BLaER1 (cell line): ENCODE results near the gene PRKAG2.

ENCODE experiments used
- H3K27ac ChIP-seq: shearing (Covaris generic); formaldehyde crosslinking; 2 replicates; pipeline ENCODE4 v1.8.1; 2022
- H3K27me3 ChIP-seq: shearing (Covaris generic); formaldehyde crosslinking; 2 replicates; pipeline ENCODE4 v1.8.1; 2022
- H3K36me3 ChIP-seq: shearing (Covaris generic); formaldehyde crosslinking; 2 replicates; pipeline ENCODE4 v1.8.1; 2022
- H3K4me1 ChIP-seq: shearing (Covaris generic); formaldehyde crosslinking; 2 replicates; pipeline ENCODE4 v1.8.1; 2022
- H3K4me2 ChIP-seq: shearing (Covaris generic); formaldehyde crosslinking; 2 replicates; pipeline ENCODE4 v1.8.1; 2022
- H3K4me3 ChIP-seq: shearing (Covaris generic); formaldehyde crosslinking; 2 replicates; pipeline ENCODE4 v1.8.1; 2022
- H3K9ac ChIP-seq: shearing (Covaris generic); formaldehyde crosslinking; 2 replicates; pipeline ENCODE4 v1.8.1; 2022
- H3K9me3 ChIP-seq: shearing (Covaris generic); formaldehyde crosslinking; 2 replicates; pipeline ENCODE4 v1.8.1; 2022
- H4K20me1 ChIP-seq: shearing (Covaris generic); formaldehyde crosslinking; 2 replicates; pipeline ENCODE4 v1.8.1; 2022
- Cebpa-rat ChIP-seq: shearing (Covaris generic); IDR thresholded peaks from 2 replicates; pipeline ENCODE4 v1.8.1; 2022

The PRKAG2 gene

DNA sequence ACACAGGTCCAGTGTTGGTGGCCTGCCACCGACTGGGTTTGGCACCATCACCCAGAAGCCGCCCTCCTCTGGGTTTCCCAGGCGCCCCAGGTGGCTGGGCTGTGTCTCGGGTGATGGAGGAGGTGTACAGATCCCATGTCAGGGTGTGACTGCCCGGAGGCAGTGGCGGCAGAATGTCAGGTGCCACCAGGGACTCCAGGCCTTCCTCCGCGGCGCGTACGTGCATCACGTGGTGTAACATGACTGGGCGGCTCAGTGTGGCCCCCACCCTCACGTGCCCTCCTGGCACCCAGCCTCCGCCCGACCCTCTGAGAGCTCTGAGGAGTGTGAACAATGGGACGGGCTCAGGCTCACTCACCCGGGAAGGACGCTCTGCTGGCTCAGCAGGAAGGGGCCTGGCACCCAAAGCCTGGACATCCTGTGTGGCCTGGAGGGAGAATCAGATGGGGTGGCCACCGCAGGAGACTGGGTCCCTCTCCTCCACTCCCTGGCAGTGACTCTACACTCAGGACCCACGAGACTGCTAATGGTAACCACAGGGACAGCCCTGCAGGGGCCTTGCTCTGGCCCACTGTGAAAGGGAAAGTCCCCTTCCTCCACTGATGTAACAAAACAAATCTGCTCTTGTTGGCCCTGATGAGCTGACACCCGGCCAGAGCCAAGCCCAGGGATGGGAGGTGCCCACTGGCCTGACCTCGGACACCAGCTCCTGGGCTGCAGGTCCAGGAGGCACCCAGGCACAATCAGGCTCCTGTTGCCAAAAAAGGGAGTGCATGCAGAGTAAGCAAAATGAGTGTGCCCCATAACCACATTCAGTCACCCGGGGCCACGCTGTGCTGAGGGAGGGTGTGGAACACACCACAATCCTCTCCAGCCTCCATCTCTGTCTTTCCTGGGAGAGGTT is 164.8 kb downstream of the PRKAG2 start:
- Histone ChIP-seq H4K20me1 (no peaks in the 10 kb centered on the region), H3K4me2 (peak overlapping the region; percentile 74), H3K9me3 (no peaks in the 10 kb centered on the region), H3K4me3 (no peak overlapping the region), H3K27me3 (no peaks in the 10 kb centered on the region), H3K36me3 (no peaks in the 10 kb centered on the region), H3K9ac (peak overlapping the region; percentile 48; the same call in 1 of the 2 replicates), H3K4me1 (peaks cover 70% of the 10 kb centered on the region), H3K27ac (peak overlapping the region; percentile 62)
- no peak for TF ChIP-seq Cebpa-rat

GRCh38 chr7:151711435-151711872 is 165.5 kb downstream of the PRKAG2 start:
- Histone ChIP-seq H3K4me1 (peaks cover 74% of the 10 kb centered on the region), H3K4me2 (peak overlapping the region; percentile 74), H3K36me3 (no peaks in the 10 kb centered on the region), H3K27ac (peak overlapping the region; percentile 62; the same call in 1 of the 2 replicates), H3K27me3 (no peaks in the 10 kb centered on the region), H4K20me1 (no peaks in the 10 kb centered on the region), H3K9ac (peak overlapping the region; percentile 48; the same call in 1 of the 2 replicates), H3K9me3 (no peaks in the 10 kb centered on the region), H3K4me3 (no peak overlapping the region)
- TF ChIP-seq Cebpa-rat: no peak

- Histone ChIP-seq H3K27ac (peak overlapping the region; percentile 28), H3K4me1 (peaks cover 74% of the 10 kb centered on the region), H3K36me3 (no peaks in the 10 kb centered on the region), H3K9ac (no peak overlapping the region), H3K27me3 (no peaks in the 10 kb centered on the region), H4K20me1 (no peaks in the 10 kb centered on the region), H3K9me3 (no peaks in the 10 kb centered on the region), H3K4me2 (no peak overlapping the region), H3K4me3 (no peak overlapping the region)
- TF ChIP-seq Cebpa-rat: no peak
These were observed 166.1 kb downstream of the PRKAG2 start for GRCh38 chr7:151710646-151711434.

GRCh38 chr7:151710121-151710640 is 166.7 kb downstream of the PRKAG2 start:
- H3K27ac ChIP-seq: peak overlapping the region; percentile 28
- H4K20me1 ChIP-seq: no peaks in the 10 kb centered on the region
- TF ChIP-seq Cebpa-rat: no peak
- H3K4me1 ChIP-seq: peaks cover 74% of the 10 kb centered on the region
- no peak overlapping the region for H3K9ac ChIP-seq
- no peak overlapping the region for H3K4me2 ChIP-seq
- no peaks in the 10 kb centered on the region for H3K27me3 ChIP-seq
- no peaks in the 10 kb centered on the region for H3K9me3 ChIP-seq
- H3K4me3 ChIP-seq: no peak overlapping the region
- H3K36me3 ChIP-seq: no peaks in the 10 kb centered on the region

DNA sequence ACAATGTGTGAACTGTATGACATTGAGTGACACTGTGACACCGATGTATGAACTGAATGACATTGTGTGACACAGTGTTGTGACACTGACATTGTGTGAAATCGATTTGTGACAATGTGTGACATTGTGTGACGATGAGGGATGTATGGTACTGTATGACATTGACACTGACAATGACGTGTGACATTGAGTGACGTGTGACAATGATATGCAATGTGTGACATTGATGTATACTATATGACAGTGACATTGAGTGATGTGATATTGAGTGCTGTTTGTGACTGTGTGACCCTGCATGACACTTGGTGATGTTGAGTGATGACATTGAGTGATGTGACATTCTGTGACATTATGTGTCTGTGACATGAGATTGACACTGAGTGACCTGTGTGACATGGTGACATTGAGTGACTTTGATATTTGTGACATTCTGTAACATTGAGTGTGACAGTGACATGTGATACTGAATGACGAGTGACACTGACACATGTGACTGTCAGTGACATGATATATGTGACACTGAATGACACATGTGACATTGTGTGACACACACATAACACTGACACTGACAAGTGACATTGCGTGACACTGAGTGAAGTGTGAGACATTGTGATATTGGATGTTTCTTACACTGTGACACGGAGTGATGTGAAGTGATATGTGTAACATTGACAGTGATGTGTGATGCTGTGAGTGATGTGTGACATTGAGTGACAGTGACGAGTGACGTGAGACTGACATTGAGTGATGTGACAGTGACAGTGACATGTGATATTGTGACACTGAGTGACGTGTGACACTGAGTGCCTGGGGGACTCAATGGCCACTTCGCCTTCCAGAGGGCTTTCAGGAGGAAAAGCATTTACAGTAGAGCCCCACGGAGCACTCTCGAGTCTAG is 167.5 kb downstream of the PRKAG2 start:
- Histone ChIP-seq H4K20me1 (no peaks in the 10 kb centered on the region), H3K9me3 (no peaks in the 10 kb centered on the region), H3K27ac (peak overlapping the region; percentile 28; the same call in 1 of the 2 replicates), H3K36me3 (no peaks in the 10 kb centered on the region), H3K4me1 (peaks cover 75% of the 10 kb centered on the region), H3K27me3 (no peaks in the 10 kb centered on the region), H3K4me3 (no peak overlapping the region), H3K4me2 (no peak overlapping the region), H3K9ac (no peak overlapping the region)
- TF ChIP-seq Cebpa-rat: no peak

DNA sequence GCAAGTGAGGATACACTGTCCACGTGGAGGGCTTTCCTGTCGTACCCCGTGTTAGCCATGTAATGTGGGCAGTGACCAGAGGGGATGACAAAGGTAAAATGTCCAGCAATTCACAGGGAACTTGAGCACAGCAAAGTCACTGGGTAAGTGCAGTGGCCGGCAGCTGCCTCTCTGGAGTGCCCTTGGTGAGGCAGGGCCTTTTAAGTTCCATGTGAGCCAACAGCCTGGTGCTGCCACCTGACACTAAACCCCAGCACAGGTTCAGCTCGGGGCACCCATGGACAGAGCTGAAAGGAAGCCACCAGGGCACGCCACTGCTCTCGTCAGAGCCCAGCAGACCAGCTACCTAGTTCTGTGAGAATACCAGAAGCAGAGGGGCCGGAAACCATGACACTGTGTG is 168.3 kb downstream of the PRKAG2 start:
- no peak overlapping the region for H3K4me3 ChIP-seq
- no peaks in the 10 kb centered on the region for H3K27me3 ChIP-seq
- H4K20me1 ChIP-seq: no peaks in the 10 kb centered on the region
- no peak overlapping the region for H3K4me2 ChIP-seq
- no peak for TF ChIP-seq Cebpa-rat
- no peaks in the 10 kb centered on the region for H3K9me3 ChIP-seq
- H3K9ac ChIP-seq: no peak overlapping the region
- H3K4me1 ChIP-seq: peaks cover 71% of the 10 kb centered on the region
- H3K36me3 ChIP-seq: no peaks in the 10 kb centered on the region
- no peak overlapping the region for H3K27ac ChIP-seq

- H3K4me1 ChIP-seq: peaks cover 63% of the 10 kb centered on the region
- H3K27me3 ChIP-seq: no peaks in the 10 kb centered on the region
- H3K4me2 ChIP-seq: no peak overlapping the region
- H3K9me3 ChIP-seq: no peaks in the 10 kb centered on the region
- no peak overlapping the region for H3K27ac ChIP-seq
- H3K36me3 ChIP-seq: no peaks in the 10 kb centered on the region
- H3K9ac ChIP-seq: no peak overlapping the region
- no peak for TF ChIP-seq Cebpa-rat
- no peaks in the 10 kb centered on the region for H4K20me1 ChIP-seq
- no peak overlapping the region for H3K4me3 ChIP-seq
These were observed 169.2 kb downstream of the PRKAG2 start for GRCh38 chr7:151707757-151708156.

DNA sequence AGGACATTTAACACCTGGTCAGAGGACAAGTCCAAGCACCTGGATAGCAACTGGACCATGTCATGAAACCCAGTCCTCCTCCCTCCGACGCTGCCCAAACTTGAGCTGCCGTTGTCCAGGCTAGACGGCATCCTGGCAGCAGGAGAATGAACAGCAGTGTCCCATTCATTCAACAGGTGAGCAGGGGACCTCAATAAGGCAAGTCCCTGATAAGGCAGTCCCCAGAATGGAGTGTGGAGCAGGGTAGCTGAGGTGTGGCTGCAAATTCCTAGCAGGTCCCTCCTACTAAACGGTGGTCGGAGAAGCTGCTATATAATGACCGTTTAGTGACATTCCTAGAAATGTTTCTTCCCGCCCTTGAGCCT is 169.8 kb downstream of the PRKAG2 start:
- Histone ChIP-seq H3K4me3 (no peak overlapping the region), H3K4me1 (peaks cover 60% of the 10 kb centered on the region), H3K27ac (no peak overlapping the region), H4K20me1 (no peaks in the 10 kb centered on the region), H3K9ac (no peak overlapping the region), H3K9me3 (no peaks in the 10 kb centered on the region), H3K36me3 (no peaks in the 10 kb centered on the region), H3K4me2 (peak overlapping the region; percentile 73; the same call in 1 of the 2 replicates), H3K27me3 (no peaks in the 10 kb centered on the region)
- no peak for TF ChIP-seq Cebpa-rat
